GM08714 (cell line): ENCODE results near the gene CCDC86.

Experiments
- H3K4me3 ChIP-seq: fragments of 200-500 bp; sonication (Bioruptor generic); 2 replicates; pipeline ENCODE4 v1.5.1; 2014; ENCODE audit warnings: mild to moderate bottlenecking, low read length, inconsistent platforms
- ZNF274 ChIP-seq: IDR thresholded peaks from 2 replicates; pipeline ENCODE4 v1.6.1; 2012; ENCODE audit warnings: mild to moderate bottlenecking, low read depth, low read length

Gene CCDC86

DNA sequence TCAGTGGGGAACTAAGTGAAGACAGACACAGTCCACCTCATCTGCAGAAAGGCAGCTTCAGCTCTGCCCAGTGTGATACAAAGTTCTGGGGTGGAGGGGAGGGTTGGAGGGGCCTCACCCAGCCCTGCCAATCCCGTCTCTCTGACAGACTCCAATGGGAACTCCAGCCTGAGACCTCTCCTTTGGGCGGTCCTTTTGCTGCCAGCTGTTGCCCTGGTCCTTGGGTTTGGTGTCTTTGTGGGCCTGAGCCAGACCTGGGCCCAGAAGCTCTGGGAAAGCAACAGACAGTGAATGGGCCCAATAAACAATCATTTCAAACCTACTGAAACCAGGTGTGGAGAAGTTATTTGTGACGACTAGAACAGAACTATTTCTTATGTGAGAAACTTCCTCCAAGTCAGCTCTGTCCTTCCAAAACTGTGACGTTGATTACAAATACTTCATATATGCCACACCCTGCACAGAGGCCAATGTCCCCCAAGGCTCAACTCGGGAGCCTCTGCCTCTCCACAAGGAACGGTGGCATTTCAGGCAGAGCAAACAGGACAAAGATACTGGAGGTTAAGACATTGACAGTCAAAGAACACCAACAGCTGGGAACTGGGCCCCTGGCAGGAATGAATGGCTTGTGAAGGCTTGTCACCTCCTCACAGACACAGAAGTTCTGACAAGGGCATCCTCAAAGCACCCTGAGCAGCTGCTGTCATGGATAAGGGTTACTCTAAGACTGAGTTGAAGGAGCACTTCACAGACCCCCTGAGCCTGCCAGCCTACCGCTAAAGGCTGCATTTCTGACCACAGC lies 33.7 kb downstream of the CCDC86 start:
- no peak overlapping the region for H3K4me3 ChIP-seq
- no peak for TF ChIP-seq ZNF274

DNA sequence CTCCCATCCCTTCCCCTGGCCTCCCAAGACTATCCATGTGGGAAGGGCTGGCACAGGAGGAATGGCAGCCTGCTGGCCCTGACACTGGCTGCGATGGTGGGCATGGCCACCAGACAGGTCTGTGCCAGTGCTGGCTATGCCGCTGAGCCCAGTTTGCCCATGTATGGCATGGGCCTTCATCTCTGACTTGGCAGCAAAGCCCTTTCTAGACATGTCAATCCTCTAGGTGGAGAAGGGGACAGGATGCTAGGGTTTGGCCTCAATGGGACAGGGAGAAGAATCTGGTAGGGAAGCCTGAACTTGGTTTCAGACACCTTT lies 34.2 kb downstream of the CCDC86 start:
- TF ChIP-seq ZNF274, result no peak
- no peak overlapping the region for H3K4me3 ChIP-seq

DNA sequence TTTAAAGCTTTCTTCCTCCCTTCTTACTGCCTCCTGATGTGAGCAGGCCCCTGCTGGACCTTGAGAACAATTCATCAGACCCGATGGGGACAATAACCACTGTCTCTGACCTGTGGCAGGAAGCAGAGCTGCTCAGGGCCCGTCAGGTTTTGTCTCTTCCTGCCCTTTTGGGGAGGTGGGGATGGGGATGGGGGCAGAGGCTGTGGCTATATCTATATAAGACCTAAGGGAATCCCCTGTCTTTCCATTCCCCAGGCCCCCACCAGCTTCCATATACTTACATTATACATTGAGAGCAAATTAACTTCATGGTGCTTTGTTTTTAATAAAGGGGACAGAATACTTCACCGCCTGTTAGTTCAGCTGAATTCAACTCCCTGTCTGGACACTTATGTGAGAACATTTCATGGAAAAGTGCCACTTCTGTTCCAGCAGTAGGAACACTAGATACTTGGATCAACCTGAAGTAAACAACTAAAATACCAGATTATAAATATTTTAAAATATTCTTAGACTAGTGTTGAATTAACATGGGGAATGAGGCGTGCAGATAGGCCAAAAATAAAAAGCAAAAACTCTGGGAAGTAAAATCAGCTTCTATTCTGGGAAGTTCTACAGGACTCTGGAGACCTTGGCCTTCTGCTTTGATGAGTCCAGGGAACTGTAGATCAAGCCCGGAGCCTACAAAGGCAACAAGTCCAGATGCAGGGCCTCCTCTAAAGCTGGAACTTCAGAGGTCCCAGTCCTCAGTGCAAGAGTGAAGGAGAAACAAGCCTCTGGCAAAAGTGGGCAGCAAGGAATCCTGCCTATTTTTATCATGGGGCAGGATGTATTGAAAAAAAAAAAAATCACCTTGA lies 36.6 kb downstream of the CCDC86 start:
- no peak overlapping the region for H3K4me3 ChIP-seq
- TF ChIP-seq ZNF274, result no peak

DNA sequence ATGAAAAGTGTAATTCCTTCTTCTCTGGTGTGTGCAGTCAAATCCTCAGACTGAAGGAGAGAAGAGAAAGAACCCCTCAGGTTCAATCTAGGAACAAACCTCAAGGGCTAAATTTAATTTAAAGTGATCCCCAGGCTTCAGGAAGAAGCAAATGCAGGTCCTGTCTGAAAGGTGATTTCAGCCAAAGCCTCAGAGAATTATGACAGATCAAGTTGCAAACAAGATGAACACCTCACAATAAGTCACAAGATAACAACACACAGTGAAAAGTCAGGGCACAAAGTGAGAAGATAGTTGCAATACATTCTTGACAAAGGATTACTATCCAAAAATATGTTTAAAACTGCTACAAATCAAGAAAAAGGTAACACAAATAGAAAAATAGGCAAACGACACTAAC lies 37.2 kb downstream of the CCDC86 start:
- no peak overlapping the region for H3K4me3 ChIP-seq
- TF ChIP-seq ZNF274, result no peak

DNA sequence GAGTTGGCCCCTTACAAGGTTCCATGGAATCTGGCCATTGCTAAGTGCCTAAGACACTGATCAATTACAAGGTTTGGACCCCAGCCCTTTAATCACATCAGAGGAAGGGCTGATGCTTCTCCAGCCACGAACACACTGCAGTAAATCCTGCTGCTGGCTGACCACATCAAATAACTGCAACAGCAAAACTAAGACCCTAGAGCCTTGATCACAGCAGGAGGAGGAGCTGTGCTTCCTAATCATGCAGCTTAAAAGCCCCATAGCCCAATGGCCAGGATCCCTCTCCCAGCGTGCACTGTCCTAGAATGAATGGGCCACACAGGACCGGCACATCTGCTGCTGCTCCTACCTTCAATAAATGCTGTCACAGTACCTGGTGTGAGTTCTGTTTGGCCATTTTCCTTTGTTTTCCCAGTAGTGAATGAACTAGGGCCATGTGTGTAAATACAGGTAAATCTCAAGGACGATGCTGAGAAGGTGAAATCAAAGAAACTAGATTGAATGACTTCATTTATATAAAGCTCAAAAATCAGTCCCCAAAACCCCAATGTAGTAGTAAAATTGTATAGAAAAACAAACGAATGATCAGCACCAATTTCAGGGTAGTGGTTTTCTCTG lies 38.2 kb downstream of the CCDC86 start:
- H3K4me3 ChIP-seq, result no peak overlapping the region
- TF ChIP-seq ZNF274, result no peak

DNA sequence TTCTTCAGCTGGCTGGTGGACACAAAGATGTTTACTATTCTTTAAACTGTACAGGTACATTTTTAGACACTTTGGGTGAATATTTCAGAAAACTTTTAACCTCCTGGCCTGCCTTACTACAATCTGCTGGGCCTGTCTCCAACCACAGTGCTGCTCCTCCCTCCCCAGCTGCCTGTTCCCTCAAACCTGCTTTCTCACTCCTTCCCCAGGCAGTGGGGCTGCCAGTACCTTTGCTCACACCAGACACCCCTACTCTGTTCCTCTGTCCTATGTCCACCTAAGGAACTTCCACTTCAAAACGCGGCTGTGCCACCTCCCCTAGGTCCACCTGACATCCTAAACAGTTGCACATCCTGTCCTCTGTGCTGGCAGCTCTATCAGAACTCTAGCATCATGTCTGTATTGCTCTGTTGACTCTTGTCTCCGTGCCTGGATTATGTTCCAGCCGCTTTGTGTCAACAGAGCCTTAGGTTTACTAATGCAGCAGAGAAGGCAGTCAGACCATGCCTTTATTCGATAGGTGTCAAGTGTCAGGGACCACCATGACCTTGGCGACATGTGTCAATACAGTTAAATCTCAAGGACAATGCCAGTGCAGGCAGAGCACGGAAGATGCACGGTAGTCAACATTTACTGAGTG lies 38.9 kb downstream of the CCDC86 start:
- H3K4me3 ChIP-seq, result no peak overlapping the region
- no peak for TF ChIP-seq ZNF274

DNA sequence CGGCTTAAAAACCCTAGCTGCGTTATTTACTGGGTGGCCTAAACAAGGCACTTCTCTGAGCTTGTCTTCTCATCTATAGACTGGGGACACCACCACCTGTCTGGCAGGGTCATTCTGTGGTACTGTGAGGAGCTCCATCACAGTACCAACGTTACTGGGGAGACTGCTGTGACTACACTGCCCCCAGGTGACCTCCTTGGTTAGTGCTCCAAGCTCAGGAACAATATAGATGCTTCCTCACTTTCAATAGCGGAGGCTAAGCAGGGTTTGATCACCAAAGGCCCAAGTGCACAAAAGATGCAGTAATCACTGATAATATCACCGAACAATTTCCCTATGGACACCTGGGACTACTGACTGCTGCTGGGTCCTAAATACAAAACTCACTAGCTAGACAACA lies 45.6 kb downstream of the CCDC86 start:
- no peak overlapping the region for H3K4me3 ChIP-seq

DNA sequence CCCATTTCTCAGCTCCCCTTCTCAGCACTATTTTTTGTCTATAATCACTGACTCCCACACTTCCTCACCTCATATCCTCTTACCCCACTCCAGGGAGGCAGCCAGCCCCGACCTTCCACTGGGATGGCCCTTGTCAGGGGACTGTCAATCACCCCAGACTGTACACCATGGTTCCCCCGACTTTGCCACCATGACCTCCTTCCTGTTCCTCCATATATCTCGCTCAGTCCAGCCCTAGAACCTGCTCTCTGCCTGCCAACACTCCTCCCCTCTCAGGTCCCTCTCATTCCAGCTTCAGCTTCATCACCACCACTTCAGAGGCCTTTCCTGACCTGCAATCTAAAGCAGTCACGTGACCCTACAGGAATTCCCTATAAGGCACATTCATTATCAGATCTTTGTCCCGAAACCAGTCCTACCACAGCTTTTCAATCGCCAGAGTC lies 48.0 kb downstream of the CCDC86 start:
- H3K4me3 ChIP-seq, result no peak overlapping the region
- no peak for TF ChIP-seq ZNF274

More for the DNA sequence above, 45.6 kb downstream of the CCDC86 start:
- no peak for TF ChIP-seq ZNF274

DNA sequence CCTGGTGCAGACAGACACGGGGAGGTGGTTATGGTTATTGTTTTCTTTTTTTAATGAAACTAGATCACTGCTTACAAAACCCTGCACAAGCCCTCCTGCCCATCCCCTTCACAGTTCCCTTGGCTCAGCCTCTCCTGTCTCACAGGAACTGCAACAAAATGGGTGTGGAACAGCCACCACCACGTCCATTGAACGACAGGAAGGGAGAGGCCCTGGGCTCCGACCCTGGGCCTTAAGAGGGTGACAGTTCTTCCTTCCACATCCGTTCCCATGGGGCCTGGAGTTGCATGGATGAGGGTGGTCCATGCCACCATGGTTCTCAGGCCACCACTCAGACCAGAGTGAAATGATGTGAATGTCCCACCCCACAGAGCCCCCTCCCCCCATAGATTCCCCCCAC lies 48.8 kb downstream of the CCDC86 start:
- no peak overlapping the region for H3K4me3 ChIP-seq
- TF ChIP-seq ZNF274, result no peak

DNA sequence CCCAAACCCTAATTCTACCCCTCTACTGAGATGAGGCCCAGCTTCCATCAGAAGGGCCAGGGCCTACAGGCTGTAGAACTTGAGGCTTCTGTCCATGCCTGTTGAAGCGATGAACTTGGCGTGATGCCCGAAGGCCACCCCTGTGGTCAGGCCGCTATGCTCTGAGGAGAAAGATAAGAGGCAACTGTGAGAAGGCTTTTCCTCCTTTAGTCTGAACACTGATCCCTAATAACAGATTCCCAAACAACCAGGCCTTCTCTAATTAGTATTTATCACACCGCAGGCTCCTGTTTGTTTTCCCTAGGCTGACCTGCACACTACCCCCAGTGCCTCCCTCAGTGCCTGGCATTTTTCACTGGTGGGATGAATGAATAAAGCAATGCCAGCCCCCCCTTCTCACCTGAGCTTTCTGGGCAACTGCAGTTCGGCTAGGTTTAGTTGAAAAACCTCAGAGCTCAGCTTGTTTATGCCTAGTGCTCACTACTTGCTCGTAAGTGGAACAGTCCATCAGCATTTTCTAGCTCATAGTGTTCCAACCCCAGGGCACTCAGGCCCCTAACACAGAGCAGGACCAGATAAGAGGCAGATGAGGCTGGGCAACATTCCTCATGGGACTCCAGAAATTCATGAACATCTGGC lies 49.3 kb downstream of the CCDC86 start:
- H3K4me3 ChIP-seq, result no peak overlapping the region
- no peak for TF ChIP-seq ZNF274

DNA sequence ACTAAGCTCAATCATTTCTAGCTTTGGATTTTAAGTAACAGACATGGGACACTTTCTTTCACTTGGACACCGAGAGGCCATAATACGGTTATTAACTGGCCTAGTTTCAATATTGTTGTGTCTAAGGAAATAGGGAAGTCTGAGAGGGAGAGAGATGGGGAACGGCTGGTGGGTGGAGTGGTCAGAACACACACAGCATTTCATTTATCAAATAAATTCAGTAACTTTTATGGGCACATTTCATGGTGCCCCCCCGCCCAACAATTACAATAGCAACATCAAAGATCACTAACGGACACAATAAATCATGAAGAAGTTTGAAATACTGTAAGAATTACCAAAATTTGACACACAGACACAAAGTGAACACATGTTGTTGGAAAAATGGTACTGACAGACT lies 53.8 kb downstream of the CCDC86 start:
- no peak overlapping the region for H3K4me3 ChIP-seq
- TF ChIP-seq ZNF274, result no peak

DNA sequence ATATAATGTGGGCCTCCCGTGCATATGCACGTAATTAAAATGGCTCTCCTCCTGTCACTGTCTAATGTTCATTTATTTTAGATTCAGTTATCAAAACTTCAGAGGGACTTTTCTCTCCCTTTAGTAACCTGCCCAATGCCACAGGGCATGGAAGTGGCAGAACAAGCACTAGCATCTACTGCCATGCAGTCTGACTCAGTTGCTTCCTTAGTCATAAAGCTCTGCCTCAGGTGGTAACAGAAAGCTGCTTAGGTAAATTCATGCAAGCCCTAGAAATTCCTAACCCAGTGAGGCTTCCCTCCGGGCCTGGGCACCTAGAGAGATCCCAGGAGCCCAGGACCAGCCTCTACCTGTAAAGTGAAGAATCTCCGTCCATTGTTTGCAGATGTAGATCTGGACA lies 55.6 kb downstream of the CCDC86 start:
- H3K4me3 ChIP-seq, result no peak overlapping the region
- no peak for TF ChIP-seq ZNF274

DNA sequence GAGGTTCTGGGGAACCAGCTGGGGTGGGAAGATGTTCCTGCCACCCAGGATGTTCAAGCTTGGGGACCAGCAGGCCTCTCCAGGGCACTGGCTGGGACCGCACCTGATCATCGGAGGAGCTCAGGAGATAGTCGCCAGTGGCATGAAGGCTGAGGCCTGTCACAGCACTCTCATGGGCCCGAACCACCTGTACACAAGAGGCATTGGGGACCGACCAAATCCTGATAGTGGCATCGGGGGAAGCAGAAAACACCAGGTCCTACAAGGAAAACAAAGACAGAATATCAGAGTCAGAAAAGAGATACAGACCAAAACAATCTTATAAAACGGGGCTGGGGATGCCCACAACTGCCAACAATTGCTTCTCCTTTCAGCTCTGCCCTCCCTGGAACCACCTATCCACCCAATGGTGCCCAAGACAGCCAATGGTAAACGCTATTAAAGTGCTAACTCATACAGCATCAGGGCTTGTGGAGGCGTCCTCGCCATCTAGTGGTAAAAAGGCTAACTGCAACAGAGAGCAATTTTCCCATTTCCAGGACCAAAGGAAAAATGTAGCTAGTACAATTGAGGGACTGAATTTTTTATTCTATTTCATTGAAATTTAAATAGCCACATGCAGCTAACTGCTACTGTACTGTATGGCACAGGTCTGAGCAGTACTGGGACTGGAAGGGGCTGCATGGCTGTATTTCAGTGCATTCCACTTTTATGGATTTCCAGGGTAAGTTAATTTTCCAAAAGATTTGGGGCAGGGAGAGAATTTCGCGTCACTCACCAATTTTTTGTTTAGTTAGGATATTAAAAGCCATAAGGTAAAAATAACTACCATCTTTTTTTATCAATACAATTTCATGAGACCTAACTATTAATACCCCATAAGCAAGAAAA lies 57.4 kb downstream of the CCDC86 start:
- TF ChIP-seq ZNF274, result no peak
- H3K4me3 ChIP-seq, result no peak overlapping the region
